Measurements from ENCODE around the gene TMCC1.
"Not testable (repeated sequence)": the region's sequence is repeated elsewhere in the genome, so short reads cannot be mapped to it uniquely, and the experiment has no call there.

Gene TMCC1

GRCh38 chr3:129773691-129774663, 119.5 kb downstream of the TMCC1 start:
- no peak for DNase-seq (ENCODE audit: low spot score)

GRCh38 chr3:129770604-129771003, 122.9 kb downstream of the TMCC1 start:
- no peak for DNase-seq (ENCODE audit: low spot score)

- no peak for DNase-seq (ENCODE audit: low spot score)
Observed at GRCh38 chr3:129769616-129770015, 123.9 kb downstream of the TMCC1 start.

GRCh38 chr3:129768728-129769127, 124.8 kb downstream of the TMCC1 start:
- DNase-seq (ENCODE audit: low spot score): no peak

GRCh38 chr3:129766135-129766534, 127.4 kb downstream of the TMCC1 start:
- no peak for DNase-seq (ENCODE audit: low spot score)

- DNase-seq (ENCODE audit: low spot score): no peak
Observed at GRCh38 chr3:129764090-129764489, 129.4 kb downstream of the TMCC1 start.

- no peak for DNase-seq (ENCODE audit: low spot score)
Observed at GRCh38 chr3:129758785-129759320, 134.7 kb downstream of the TMCC1 start.

GRCh38 chr3:129758306-129758705, 135.2 kb downstream of the TMCC1 start:
- DNase-seq (ENCODE audit: low spot score): no peak

GRCh38 chr3:129756871-129757270, 136.6 kb downstream of the TMCC1 start:
- no peak for DNase-seq (ENCODE audit: low spot score)

- DNase-seq (ENCODE audit: low spot score): not testable (repeated sequence)
Observed at GRCh38 chr3:129751105-129751504, 142.4 kb downstream of the TMCC1 start.

GRCh38 chr3:129749692-129750091, 143.8 kb downstream of the TMCC1 start:
- DNase-seq (ENCODE audit: low spot score): no peak

GRCh38 chr3:129747992-129748391, 145.5 kb downstream of the TMCC1 start:
- DNase-seq (ENCODE audit: low spot score): no peak

GRCh38 chr3:129747136-129747535, 146.4 kb downstream of the TMCC1 start:
- no peak for DNase-seq (ENCODE audit: low spot score)

- DNase-seq (ENCODE audit: low spot score): no peak
Observed at GRCh38 chr3:129746629-129747028, 146.9 kb downstream of the TMCC1 start.

- DNase-seq (ENCODE audit: low spot score): peak; percentile 50
Observed at GRCh38 chr3:129745253-129745652, 148.3 kb downstream of the TMCC1 start.

- no peak for DNase-seq (ENCODE audit: low spot score)
Observed at GRCh38 chr3:129741794-129742193, 151.7 kb downstream of the TMCC1 start.

GRCh38 chr3:129740090-129740489, 153.4 kb downstream of the TMCC1 start:
- DNase-seq (ENCODE audit: low spot score): no peak

GRCh38 chr3:129739634-129740033, 153.9 kb downstream of the TMCC1 start:
- no peak for DNase-seq (ENCODE audit: low spot score)

- DNase-seq (ENCODE audit: low spot score): no peak
Observed at GRCh38 chr3:129738172-129738571, 155.3 kb downstream of the TMCC1 start.

GRCh38 chr3:129736070-129736469, 157.4 kb downstream of the TMCC1 start:
- no peak for DNase-seq (ENCODE audit: low spot score)

GRCh38 chr3:129735638-129736037, 157.9 kb downstream of the TMCC1 start:
- DNase-seq (ENCODE audit: low spot score): no peak

GRCh38 chr3:129734449-129734848, 159.1 kb downstream of the TMCC1 start:
- no peak for DNase-seq (ENCODE audit: low spot score)

GRCh38 chr3:129732200-129732876, 161.2 kb downstream of the TMCC1 start:
- DNase-seq (ENCODE audit: low spot score): peak; percentile 31
